ENCODE results near the gene CEP131.
A peak's percentile ranks its signal among the peaks of the same experiment; 100 is the strongest.

CEP131 gene

GRCh38 chr17:81244358-81245023, 21.7 kb upstream of the CEP131 start:
- no peak for TF ChIP-seq CTCF (IDR thresholded peaks at IDR 0.05; ENCODE audit: borderline replicate concordance, control extremely low read depth, extremely low read depth, insufficient read depth, missing control alignments)
- in situ Hi-C loops (cut with MboI; ENCODE audit: low sequenced_read_pairs, unreplicated experiment): no loop called here
- DNase-seq (ENCODE audit: low spot score): no peak

GRCh38 chr17:81243333-81243664, 20.5 kb upstream of the CEP131 start:
- in situ Hi-C loops (cut with MboI; ENCODE audit: low sequenced_read_pairs, unreplicated experiment): no loop called here
- DNase-seq (ENCODE audit: low spot score): no peak
- TF ChIP-seq CTCF (IDR thresholded peaks at IDR 0.05; ENCODE audit: borderline replicate concordance, control extremely low read depth, extremely low read depth, insufficient read depth, missing control alignments): no peak

- TF ChIP-seq CTCF (IDR thresholded peaks at IDR 0.05; ENCODE audit: borderline replicate concordance, control extremely low read depth, extremely low read depth, insufficient read depth, missing control alignments): no peak
- in situ Hi-C loops (cut with MboI; ENCODE audit: low sequenced_read_pairs, unreplicated experiment): no loop called here
- no peak for DNase-seq (ENCODE audit: low spot score)
These were observed 19.9 kb upstream of the CEP131 start for GRCh38 chr17:81242421-81243332.

GRCh38 chr17:81241648-81242420, 19.1 kb upstream of the CEP131 start:
- peak; percentile 85 for DNase-seq (ENCODE audit: low spot score)

GRCh38 chr17:81241203-81241602, 18.4 kb upstream of the CEP131 start:
- no peak for DNase-seq (ENCODE audit: low spot score)
- TF ChIP-seq CTCF (IDR thresholded peaks at IDR 0.05; ENCODE audit: borderline replicate concordance, control extremely low read depth, extremely low read depth, insufficient read depth, missing control alignments): no peak
- in situ Hi-C loops (cut with MboI; ENCODE audit: low sequenced_read_pairs, unreplicated experiment): no loop called here

More at GRCh38 chr17:81241648-81242420, 19.1 kb upstream of the CEP131 start:
- peak; percentile 95 for TF ChIP-seq CTCF (IDR thresholded peaks at IDR 0.05; ENCODE audit: borderline replicate concordance, control extremely low read depth, extremely low read depth, insufficient read depth, missing control alignments)
- in situ Hi-C loops (cut with MboI; ENCODE audit: low sequenced_read_pairs, unreplicated experiment): no loop called here

- no peak for TF ChIP-seq CTCF (IDR thresholded peaks at IDR 0.05; ENCODE audit: borderline replicate concordance, control extremely low read depth, extremely low read depth, insufficient read depth, missing control alignments)
- no peak for DNase-seq (ENCODE audit: low spot score)
- in situ Hi-C loops (cut with MboI; ENCODE audit: low sequenced_read_pairs, unreplicated experiment): no loop called here
These were observed 18.0 kb upstream of the CEP131 start for GRCh38 chr17:81240761-81241160.

Measured in GM13976 (cell line).